ENCODE results near the gene C4orf50.

The C4orf50 gene

GRCh38 chr4:5926598-5926997 lies 91.6 kb downstream of the C4orf50 start:
- TF ChIP-seq EZH2phosphoT487 (IDR thresholded peaks at IDR 0.05; ENCODE audit: borderline replicate concordance): no peak
- Histone ChIP-seq H3K4me3 (ENCODE audit: low read length, poor library complexity, severe bottlenecking) (no peak overlapping the region), H3K4me2 (ENCODE audit: low read depth, low read length, poor library complexity, severe bottlenecking) (no peak overlapping the region)

GRCh38 chr4:5925419-5926200 lies 92.6 kb downstream of the C4orf50 start:
- no peak overlapping the region for H3K4me3 ChIP-seq (ENCODE audit: low read length, poor library complexity, severe bottlenecking)
- no peaks in the 10 kb centered on the region for H3K79me2 ChIP-seq (ENCODE audit: insufficient read depth, low read length)
- H3K36me3 ChIP-seq (ENCODE audit: insufficient read depth, low read length): no peaks in the 10 kb centered on the region
- H3K4me2 ChIP-seq (ENCODE audit: low read depth, low read length, poor library complexity, severe bottlenecking): no peak overlapping the region
- H4K20me1 ChIP-seq (ENCODE audit: insufficient read depth, low read length, poor library complexity, severe bottlenecking): no peaks in the 10 kb centered on the region
- H3K4me1 ChIP-seq (ENCODE audit: insufficient read depth, low read length, poor library complexity, severe bottlenecking): no peaks in the 10 kb centered on the region
- H3K9me3 ChIP-seq (ENCODE audit: insufficient read depth, low read depth, low read length): no peaks in the 10 kb centered on the region
- TF ChIP-seq EZH2phosphoT487 (IDR thresholded peaks at IDR 0.05; ENCODE audit: borderline replicate concordance): no peak
- TF ChIP-seq, protein P1, sequence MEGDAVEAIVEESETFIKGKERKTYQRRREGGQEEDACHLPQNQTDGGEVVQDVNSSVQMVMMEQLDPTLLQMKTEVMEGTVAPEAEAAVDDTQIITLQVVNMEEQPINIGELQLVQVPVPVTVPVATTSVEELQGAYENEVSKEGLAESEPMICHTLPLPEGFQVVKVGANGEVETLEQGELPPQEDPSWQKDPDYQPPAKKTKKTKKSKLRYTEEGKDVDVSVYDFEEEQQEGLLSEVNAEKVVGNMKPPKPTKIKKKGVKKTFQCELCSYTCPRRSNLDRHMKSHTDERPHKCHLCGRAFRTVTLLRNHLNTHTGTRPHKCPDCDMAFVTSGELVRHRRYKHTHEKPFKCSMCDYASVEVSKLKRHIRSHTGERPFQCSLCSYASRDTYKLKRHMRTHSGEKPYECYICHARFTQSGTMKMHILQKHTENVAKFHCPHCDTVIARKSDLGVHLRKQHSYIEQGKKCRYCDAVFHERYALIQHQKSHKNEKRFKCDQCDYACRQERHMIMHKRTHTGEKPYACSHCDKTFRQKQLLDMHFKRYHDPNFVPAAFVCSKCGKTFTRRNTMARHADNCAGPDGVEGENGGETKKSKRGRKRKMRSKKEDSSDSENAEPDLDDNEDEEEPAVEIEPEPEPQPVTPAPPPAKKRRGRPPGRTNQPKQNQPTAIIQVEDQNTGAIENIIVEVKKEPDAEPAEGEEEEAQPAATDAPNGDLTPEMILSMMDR (conservative IDR thresholded peaks at IDR 0.05; ENCODE audit: low read length): no peak
- no peaks in the 10 kb centered on the region for H3K9me2 ChIP-seq (replicated peaks; ENCODE audit: low read depth, low read length)
- H3F3A ChIP-seq (ENCODE audit: low read depth): no peaks in the 10 kb centered on the region
- H3K27me3 ChIP-seq (ENCODE audit: insufficient read depth, low read length, poor library complexity, severe bottlenecking): no peaks in the 10 kb centered on the region
- H2AFZ ChIP-seq (ENCODE audit: low read length): no peak overlapping the region
- no peak overlapping the region for H3K9ac ChIP-seq (ENCODE audit: low read depth, low read length, poor library complexity, severe bottlenecking)

More at GRCh38 chr4:5926598-5926997, 91.6 kb downstream of the C4orf50 start:
- Histone ChIP-seq H3K79me2 (ENCODE audit: insufficient read depth, low read length) (no peaks in the 10 kb centered on the region), H3K36me3 (ENCODE audit: insufficient read depth, low read length) (no peaks in the 10 kb centered on the region), H3F3A (ENCODE audit: low read depth) (no peaks in the 10 kb centered on the region), H4K20me1 (ENCODE audit: insufficient read depth, low read length, poor library complexity, severe bottlenecking) (no peaks in the 10 kb centered on the region), H2AFZ (ENCODE audit: low read length) (no peak overlapping the region), H3K9ac (ENCODE audit: low read depth, low read length, poor library complexity, severe bottlenecking) (no peak overlapping the region), H3K9me3 (ENCODE audit: insufficient read depth, low read depth, low read length) (no peaks in the 10 kb centered on the region), H3K4me1 (ENCODE audit: insufficient read depth, low read length, poor library complexity, severe bottlenecking) (no peaks in the 10 kb centered on the region), H3K9me2 (replicated peaks; ENCODE audit: low read depth, low read length) (no peaks in the 10 kb centered on the region), H3K27me3 (ENCODE audit: insufficient read depth, low read length, poor library complexity, severe bottlenecking) (no peaks in the 10 kb centered on the region)

DNA sequence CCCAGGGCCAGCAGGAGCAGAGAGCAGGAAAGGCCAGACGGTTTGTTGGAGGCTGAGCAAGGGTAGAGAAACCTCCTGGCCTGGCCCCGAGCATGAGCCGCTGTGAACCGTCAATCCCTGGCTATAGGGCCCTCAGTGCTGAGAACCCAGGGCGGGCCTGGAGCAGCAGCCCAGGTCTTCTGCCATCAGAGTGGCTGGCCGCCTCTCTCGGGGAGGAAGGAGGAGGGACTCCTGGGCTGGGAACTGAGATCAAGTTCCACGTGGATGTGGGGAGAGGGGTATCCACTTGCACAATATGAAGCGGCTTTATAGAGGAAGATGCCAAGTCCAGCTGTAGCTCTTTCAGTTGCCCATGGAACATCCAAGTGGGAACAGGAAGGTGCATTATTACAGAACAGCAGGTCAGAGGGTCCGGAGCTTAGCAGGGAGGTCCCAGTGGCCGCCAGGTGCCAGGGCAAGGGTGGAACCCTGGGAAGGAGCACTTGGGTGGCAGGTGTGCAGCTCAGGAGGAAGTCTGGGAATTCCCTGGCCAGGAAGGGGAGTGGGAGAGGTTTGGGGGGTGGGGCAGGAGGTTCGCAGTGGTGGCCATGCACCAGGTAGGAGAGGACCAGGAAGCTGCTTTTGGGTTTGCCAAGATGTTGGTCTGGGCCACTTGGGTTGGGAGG lies 93.6 kb downstream of the C4orf50 start:
- no peaks in the 10 kb centered on the region for H3K79me2 ChIP-seq (ENCODE audit: insufficient read depth, low read length)
- H3K4me3 ChIP-seq (ENCODE audit: low read length, poor library complexity, severe bottlenecking): no peak overlapping the region
- H2AFZ ChIP-seq (ENCODE audit: low read length): no peak overlapping the region
- TF ChIP-seq, protein P1 (conservative IDR thresholded peaks at IDR 0.05; ENCODE audit: low read length): no peak
- TF ChIP-seq EZH2phosphoT487 (IDR thresholded peaks at IDR 0.05; ENCODE audit: borderline replicate concordance): no peak
- no peaks in the 10 kb centered on the region for H3K36me3 ChIP-seq (ENCODE audit: insufficient read depth, low read length)
- no peaks in the 10 kb centered on the region for H3F3A ChIP-seq (ENCODE audit: low read depth)
- H3K27me3 ChIP-seq (ENCODE audit: insufficient read depth, low read length, poor library complexity, severe bottlenecking): no peaks in the 10 kb centered on the region
- no peak overlapping the region for H3K9ac ChIP-seq (ENCODE audit: low read depth, low read length, poor library complexity, severe bottlenecking)
- no peaks in the 10 kb centered on the region for H3K4me1 ChIP-seq (ENCODE audit: insufficient read depth, low read length, poor library complexity, severe bottlenecking)
- H3K4me2 ChIP-seq (ENCODE audit: low read depth, low read length, poor library complexity, severe bottlenecking): no peak overlapping the region
- H3K9me2 ChIP-seq (replicated peaks; ENCODE audit: low read depth, low read length): no peaks in the 10 kb centered on the region
- no peaks in the 10 kb centered on the region for H3K9me3 ChIP-seq (ENCODE audit: insufficient read depth, low read depth, low read length)
- H4K20me1 ChIP-seq (ENCODE audit: insufficient read depth, low read length, poor library complexity, severe bottlenecking): no peaks in the 10 kb centered on the region

All from Loucy (cell line).